Stimulated activated CD8-positive, alpha-beta memory T cell treated with anti-CD3 and anti-CD28 coated beads, Interleukin-4, amount 100 ng/mL, for 1 hour (primary cell): ENCODE measurements around the gene SYT10.
"Not testable (repeated sequence)": the region's sequence is repeated elsewhere in the genome, so short reads cannot be mapped to it uniquely, and the experiment has no call there.

Experiments used
- DNase-seq, 2 donors: peaks; one replicate each; pipeline ENCODE4 v3.0.0-alpha.2; 2020; ENCODE audit warnings: low read depth in 2 of 2, low spot score in 1 of 2

The SYT10 gene, protein sequence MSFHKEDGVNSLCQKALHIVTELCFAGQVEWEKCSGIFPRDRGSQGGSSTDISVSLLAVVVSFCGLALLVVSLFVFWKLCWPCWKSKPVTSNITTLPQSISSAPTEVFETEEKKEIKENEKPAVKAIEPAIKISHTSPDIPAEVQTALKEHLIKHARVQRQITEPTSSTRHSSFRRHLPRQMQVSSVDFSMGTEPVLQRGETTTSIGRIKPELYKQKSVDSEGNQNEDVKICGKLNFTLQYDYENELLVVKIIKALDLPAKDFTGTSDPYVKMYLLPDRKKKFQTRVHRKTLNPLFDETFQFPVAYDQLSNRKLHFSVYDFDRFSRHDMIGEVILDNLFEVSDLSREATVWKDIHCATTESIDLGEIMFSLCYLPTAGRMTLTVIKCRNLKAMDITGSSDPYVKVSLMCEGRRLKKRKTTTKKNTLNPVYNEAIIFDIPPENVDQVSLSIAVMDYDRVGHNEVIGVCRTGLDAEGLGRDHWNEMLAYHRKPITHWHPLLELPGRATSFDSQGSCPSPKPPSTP

DNA sequence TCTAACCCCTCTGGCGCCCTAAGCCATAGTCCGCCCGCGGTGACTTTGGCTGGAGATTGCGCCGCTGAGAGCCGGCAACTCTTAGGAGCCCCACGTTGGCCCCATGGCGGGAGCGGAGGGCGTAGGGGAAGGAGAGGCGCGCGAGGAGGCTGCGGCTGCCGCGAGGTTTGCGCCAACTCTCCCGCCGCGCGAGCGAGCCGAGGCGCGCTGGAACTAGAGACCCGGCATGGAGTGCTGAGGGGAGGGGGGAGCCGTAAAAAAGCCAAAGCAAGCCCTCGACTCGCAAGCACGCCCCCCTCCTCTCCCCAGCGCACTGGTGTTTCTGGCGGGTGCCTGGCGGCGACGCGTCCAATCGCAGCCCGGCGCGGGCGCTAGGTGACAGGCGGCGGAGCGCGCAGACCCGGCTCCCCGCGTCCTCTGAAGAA lies at the start of gene SYT10:
TSS of gene SYT10 (minus strand) at position 233 of the 425 bp plus-strand sequence. CDS start 297 bp downstream, outside the sequence.
- DNase-seq, result no peak

DNA sequence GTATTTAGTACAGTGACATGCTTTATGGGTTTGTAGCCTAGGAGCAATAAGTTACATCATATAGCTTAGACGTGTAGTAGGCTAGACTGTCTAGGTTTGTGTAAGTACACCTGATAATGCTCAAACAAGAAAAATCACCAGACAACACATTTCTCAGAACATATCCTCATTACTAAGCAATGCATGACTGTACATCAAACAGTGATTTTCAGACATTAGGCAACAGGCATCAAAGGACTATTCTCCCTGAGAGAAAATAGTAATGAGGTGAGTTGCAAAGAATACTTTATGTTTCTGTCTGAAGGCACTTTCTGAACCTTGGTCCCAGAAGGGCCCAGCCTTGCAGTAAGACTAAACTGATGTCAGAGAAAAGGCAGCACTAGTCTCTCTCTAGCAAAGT lies 48.4 kb upstream of the SYT10 start:
- DNase-seq, result no peak

DNA sequence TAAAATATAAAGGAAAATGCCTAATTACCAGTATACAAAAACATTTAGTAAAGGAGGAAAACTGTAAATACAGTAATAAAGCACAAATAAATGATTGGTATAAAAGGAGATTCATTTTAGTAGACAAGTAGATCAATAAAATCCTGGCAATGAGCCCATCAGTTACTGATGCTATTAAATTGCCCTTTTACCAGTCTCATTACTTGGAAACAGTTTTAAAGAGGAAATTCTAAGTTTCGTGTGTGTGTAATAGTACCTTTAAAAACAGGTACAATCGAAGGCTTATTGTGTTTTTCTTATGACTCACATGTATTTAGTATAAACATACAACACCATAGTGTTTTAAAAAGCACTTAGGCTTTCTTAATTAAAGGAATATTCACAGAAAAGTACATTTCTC lies 46.4 kb upstream of the SYT10 start:
- DNase-seq, result no peak

DNA sequence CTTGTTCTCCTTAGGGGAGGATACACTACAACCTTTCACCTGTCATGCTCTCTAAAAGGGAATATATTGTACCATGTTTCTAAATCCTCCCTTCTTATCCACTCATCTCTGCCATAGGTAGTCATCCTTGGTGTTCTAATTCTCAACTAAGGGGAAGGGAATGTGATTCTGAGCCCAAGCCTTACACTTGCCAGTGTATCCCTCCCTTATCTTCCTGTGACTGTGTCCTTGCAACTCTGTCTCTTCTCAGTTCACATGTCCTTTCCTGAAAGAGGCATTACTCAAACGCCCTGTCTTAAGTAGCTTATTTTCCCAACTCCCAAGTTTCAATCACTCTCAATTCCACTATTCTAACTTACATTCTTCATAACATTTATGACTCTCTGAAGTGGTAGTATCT lies 44.5 kb upstream of the SYT10 start:
- DNase-seq, result no peak

DNA sequence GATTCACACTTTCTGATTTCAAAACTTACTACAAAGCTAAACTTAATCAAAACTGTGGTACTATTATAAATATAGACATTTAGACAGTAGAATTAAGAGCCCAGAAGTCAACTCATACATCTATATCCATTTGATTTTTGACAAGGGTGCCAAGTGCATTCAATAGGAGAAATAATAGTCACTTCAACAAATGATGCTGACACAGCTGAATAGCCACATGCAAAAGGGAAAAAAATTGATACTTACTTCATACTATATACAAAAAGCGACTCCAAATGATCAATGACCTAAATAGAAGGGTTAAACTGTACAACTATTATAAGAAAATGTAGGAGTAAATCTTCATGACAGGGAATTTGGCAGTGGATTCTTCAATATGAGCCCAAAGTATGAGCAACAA lies 40.7 kb upstream of the SYT10 start:
- no peak for DNase-seq

DNA sequence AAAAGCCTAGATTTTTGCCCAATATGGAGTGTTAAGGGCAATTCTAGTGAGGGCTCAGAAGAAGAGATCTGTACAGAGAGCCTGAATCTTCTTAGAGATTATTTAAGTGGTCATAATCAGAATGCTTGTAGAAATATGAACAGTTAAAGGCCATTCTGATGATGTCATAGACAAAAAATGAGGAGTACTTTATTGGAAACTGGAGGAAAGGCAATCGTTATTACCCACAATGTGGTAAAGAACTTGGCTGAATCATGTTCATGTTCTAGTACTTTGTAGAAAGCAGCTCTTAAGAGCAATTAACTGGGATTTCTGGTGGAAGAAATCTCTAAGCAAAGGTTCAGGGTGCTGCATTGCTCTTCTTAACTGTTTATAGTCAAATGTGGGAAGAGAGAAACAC lies 36.4 kb upstream of the SYT10 start:
- DNase-seq, result no peak

DNA sequence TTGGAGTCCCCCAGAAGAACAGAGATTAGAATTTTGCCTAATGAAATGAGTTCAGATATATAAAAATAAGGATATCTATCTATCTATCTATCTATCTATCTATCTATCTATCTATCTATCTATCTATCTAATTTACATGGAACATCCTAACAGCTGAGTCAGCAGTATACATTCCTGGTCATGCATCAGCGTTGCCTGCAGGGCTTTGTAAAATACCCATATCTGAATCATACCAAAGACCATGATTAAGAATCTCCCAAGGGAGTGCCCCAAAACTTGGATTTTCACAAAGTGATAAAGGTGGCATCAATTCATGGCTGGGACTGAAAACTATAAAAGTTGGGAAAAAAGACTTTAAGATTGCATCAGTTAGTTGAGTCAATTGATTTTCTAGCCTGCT lies 32.7 kb upstream of the SYT10 start:
- DNase-seq, result no peak

DNA sequence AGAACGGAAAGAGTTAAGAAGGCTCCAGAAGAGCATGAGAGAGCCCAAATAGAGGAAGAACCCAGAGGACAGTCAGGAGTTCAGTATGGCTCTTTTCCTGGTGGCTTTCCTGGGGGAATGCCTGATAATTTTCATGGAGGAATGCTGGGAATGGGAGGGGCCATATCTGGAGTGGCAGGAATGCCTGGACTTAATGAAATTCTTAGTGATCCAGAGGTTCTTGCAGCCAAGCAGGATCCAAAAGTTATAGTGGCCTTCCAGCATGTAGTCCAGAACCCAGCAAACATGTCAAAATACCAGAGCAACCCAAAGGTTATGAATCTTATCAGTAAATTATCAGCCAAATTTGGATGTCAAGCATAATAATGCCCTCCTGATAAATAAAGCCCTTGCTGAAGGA lies 15.5 kb upstream of the SYT10 start:
- DNase-seq, result no peak

DNA sequence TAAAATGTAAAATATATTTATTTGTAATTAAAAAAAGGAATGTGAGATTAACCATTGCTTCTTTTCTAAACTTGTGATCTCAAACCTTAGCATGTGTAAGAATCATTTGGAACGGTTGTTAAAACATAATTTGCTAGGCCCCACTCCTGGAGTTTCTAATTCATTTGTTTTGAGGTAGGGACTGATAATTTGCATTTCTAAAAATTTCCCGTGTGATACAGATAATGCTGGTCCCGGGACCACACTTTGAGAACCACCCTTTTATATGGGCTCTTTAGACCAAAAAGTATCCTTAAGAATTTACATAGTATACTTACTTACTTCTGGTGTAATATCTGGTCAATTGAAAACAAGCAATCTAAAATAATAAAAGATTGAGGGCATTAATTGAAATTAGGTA lies 10.9 kb upstream of the SYT10 start:
- DNase-seq, result no peak

DNA sequence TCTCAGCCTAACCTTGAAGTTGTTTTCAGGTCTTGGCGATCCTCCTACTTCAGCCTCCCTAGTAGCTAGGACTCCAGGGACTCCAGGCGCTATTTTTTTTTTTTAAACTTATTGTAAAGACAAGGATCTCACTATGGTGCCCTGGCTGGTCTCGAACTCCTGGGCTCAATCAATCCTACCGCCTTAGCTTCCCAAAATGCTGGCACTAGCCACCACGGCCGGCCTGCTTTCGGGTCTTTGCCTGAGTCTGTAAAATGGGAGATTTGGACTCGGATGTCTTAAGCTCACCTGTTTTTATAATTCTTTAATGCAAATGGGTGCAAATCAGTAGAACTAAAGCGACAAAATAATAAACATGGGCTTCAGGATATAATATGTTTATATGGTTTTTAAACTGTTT lies 858 bp upstream of the SYT10 start:
- no peak for DNase-seq

DNA sequence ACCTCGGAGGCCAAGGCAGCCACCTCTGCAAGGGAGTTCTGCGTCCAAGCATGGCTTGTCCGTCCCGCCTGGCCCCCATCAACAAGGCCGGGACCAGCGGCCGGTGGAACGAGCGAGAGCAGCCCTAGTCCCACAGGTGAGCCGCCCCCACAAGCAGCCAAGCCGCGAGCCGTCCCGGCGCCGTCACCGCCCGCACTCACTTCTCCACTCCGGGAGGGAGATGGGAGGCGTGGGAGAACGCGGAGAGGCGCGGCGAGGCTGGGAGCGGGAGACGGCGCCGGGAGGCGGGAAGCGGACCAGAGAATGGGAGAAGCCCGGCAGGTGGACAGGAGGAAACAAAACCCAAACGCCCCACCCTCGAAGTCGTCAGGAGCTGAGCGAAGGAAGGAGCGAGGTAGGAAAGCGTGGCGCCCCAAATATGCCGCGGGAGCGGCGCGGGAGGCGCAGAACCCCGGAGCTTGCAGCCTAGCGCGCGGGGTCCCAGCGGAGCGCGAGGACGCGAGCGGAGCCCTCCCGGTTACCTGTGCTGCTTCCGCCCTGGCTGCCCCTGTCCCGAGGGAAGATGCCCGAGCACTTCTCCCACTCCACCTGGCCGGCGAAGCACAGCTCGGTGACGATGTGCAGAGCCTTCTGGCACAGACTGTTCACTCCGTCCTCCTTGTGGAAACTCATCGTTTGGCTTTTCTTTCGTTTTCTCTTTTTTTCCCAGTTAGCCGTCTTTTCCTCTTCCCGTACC lies 600 bp downstream of the SYT10 start:
- DNase-seq, result no peak

DNA sequence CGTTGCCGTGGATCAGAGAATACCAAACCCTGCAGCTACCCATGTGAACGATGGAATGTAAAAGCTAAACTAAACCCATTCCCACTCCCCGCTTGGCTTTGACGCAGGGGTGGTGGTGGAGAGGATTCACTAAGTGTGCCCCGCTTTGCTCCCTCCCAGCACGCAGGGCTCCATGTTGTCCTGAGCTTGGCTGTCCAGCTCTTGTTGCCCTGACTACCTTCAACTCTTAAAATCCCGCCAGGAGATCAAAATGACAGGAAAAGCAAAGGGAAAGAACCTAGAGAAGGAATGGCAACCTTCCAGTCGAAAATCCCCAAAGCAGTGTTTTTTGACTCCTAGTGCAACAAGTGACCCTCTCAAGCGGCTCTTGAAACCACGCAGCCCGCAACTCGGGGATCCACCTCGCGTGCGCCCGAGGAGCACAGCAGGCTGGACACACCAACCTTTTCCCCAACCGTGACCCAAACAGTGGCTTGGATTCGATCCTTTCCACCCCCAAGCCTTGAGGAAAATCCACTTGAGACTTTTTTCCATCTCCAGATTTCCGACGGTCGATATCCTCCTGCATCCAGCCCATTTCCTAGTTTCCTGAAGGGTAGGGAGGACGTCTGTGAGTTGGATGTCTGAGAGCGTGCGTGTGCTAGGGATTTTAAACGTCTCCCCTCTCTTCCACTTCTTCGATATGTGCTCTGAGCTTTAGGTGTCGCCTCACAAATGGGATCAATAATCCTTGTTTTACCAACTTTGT lies 1.4 kb downstream of the SYT10 start:
- no peak for DNase-seq

DNA sequence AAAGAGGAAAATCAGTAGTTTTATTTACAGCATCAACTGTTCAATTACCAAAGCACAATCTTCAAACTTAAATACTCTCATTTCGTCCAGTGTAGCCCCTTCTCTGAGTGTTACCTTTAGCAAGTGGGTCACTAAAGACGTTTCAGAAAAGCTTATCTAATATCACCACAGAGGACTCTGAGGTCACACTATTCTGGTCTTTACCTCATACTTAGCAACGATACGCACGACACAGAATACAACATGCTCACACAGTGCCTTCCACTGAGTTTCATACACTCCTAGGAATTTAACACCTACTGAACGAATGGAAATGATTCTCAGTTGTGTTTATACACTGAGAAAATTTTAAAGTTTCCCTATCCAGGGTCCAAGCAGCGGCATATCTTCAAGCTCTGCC lies 2.0 kb downstream of the SYT10 start:
- no peak for DNase-seq

DNA sequence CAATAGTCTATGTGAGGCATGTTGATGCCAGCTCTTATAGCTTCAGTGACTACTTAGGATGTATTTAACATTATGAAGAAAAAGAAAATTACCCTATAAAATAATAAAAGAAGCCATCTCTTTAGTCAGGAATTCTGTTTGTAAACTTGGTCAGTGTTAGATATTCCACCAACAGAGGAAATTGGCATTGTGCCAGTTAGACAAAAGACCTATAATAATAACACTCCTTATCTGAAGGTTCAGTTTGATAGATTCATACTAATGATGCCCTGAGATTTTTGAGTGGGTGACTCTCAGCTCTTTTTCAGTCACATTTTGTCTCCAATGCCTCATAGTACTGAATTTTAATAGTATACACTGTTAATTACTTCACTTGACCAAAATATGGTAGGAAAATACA lies 6.6 kb downstream of the SYT10 start:
- no peak for DNase-seq

DNA sequence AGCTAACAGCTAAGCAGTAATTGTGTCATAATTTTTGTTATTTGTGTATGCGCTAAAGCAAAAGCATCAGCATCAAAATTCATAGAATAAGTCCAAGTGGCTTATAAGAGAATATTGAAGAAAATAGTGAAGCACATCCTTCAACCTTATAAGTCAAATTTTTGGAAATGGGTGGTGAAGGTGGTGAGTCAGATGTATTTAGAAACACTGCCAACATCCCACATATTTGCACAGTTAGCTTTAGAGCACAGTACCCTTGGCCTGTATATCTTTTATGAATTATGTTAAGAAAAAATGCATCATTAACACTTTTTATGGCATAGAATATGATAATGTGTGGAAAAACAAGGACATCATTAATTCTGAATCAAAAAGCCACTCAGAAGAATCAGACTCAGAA lies 8.0 kb downstream of the SYT10 start:
- DNase-seq, result no peak

DNA sequence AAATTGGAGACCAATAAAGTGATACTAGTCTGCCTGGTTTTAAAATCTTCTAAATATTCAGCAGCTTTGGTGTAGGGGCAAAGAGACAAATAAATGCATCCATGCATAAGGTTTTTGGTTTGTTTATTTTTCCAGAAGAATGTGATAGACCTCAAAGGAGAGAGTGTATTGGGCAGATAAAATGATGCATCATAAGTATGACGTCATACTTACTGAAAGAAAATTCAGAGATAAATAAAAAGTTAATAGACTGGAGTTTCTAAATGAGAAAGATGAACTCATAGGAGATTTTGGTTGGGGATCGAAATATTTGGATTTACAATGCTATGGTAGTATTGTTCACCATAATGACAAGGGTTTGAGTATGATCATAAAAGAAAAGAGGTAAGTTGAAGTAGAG lies 10.2 kb downstream of the SYT10 start:
- DNase-seq, result no peak

DNA sequence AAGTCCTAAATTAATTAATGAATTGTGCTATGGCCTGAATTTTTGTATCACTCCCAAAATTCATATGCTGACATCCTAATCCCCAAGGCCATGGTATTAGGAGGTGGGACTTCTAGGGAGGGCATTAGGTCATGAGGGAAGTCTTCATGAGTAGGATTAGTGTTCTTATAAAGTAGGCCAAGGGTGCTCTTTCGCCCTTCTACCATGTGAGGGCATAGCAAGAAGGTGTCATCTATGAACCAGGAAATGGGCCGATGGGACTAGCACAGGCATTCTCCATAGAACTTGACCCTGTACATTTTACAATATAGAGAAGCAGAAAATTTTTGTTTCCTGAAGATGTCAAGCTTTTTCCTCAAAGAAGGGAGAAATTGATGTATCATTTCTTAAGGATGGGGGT lies 12.5 kb downstream of the SYT10 start:
- no peak for DNase-seq

DNA sequence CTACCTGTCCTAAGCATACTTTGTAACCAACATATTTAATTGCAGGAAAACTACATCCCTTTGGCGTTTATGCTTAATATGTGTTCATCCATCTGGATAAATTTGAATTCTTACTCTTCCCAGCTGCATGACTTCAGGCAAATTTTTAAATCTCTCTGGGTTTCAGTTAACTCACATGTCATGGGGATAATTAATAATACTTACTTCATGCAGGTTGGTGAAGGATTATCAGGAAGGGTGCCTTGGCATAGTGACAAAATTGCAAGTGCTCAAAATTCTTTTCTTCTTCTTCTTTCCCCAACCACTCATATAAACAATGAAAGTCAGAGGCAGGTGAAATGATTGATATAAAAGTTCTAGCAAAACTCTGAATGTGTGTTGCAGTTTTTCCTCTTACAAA lies 15.9 kb downstream of the SYT10 start:
- DNase-seq, result no peak

DNA sequence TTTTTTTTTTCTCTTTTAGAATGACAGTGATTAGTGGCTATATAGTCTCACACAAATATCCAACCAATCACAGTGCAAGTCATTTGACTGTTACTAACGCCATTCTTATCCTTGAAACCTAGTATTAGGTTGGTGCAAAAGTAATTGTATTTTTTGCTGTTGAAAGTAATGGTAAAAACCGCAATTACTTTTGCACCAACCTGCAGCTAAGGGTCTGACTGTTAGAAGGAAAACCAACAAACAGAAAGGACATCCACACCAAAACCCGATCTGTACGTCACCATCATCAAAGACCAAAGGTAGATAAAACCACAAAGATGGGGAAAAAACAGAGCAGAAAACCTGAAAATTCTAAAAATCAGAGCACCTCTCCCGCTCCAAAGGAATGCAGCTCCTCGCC lies 27.2 kb downstream of the SYT10 start:
- DNase-seq, result not testable (repeated sequence)

DNA sequence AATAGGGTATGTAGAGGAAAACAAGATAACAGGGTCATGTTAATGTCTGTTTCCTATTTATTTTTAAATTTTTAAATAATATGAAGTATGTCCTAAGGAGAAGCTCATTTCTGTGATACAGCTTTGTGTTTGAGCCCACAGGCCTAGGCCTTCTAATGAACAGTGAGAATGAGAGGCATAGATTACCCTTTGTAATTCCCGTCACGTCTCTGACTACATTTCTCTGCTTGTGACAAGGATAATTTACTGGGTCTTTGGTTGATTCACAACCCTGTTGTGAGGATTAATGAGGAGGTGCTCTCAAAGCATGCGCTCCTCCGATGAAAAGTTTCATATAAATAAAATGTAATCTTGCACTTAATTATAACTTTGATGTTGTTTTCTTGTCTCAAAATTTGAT lies 56.1 kb downstream of the SYT10 start:
- DNase-seq, result no peak

DNA sequence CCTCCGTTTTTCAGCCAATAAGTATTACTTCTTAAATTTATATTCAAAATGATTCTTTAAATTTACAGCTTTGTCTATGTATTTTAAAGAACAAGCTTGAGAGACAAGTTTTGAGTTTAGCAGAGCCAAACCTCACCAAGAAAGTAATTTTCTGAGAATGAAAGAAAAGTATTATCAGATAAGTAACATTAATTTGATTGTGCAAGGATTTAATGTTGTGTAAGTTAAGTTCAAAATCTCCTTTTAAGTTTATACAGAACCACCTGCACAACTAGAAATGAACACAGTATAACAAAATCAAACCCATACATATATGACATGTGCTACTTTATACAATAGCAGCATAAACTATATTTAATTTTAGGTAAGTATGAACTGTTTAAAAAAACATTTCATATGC lies 63.5 kb downstream of the SYT10 start:
- DNase-seq, result no peak

DNA sequence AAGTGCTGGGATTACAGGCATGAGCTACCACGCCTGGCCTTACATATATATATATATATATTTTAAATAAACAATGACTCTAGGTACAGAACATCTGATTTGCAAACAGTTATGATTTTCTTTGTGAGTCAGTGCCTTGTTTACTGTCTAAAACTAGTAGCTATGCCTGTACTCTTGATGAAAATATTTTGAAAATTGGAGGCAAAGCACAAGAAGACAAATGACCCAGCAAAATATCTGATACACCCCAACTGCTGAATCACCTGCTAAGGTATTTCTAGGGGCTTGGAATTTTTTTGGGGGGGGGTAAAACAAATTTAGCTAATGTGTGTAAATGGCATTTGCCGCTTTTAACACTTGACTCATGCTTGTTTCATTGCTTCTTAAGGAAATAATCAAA lies 69.3 kb downstream of the SYT10 start:
- DNase-seq, result no peak
